IMR-90 (cell line): ENCODE data around the gene ZFR. TPM values are rescaled to one million over a fixed set of nuclear protein-coding genes. Genes with fewer than 3 reads are reported as not detected.

ENCODE experiments used
- ATAC-seq: fragments of 200-7000 bp; cut with Tn5 transposase; 2 replicates; pipeline ENCODE4 v1.9.1; 2020; ENCODE audit warnings: low read depth, mild to moderate bottlenecking, moderate library complexity
- BruUV-seq: library from RNA; stranded (reverse); fragments of 400-500 nt; replicated peaks from 2 replicates; lab custom pipeline; 2021; lab: Mats Ljungman, UMichigan
- CTCF ChIA-PET: fragments of 300-600 bp; formaldehyde crosslinking; extraction: SDS; loops from one replicate; lab custom pipeline; 2021; ENCODE audit warnings: antibody characterized with exemption; lab: Yijun Ruan, JAX
- POLR2A ChIA-PET: fragments of 300-600 bp; sonication (Branson Sonifier 250); formaldehyde crosslinking; loops from one replicate; lab custom pipeline; 2022; ENCODE audit warnings: antibody characterized with exemption; ENCODE audit not compliant: unreplicated experiment; lab: Charles Lee
- DNase-seq: peaks from one replicate; pipeline ENCODE4 v3.0.0; 2013
- H2AFZ ChIP-seq: replicated peaks from 2 replicates; pipeline ENCODE3; 2013; ENCODE audit warnings: low read length, mild to moderate bottlenecking; ENCODE audit not compliant: poor library complexity
- H2AK5ac ChIP-seq: 2 replicates; pipeline ENCODE4 v1.6.1; 2013; ENCODE audit warnings: low read depth, low read length, inconsistent platforms
- H2AK9ac ChIP-seq: replicated peaks from 2 replicates; pipeline ENCODE3; 2013; ENCODE audit warnings: mild to moderate bottlenecking, low read depth, low read length, moderate library complexity; ENCODE audit not compliant: poor library complexity
- H2BK120ac ChIP-seq: 2 replicates; pipeline ENCODE4 v1.6.1; 2013; ENCODE audit warnings: low read depth, low read length, inconsistent platforms
- H2BK15ac ChIP-seq: 3 replicates; pipeline ENCODE4 v1.6.1; 2013; ENCODE audit warnings: low read depth, low read length, inconsistent platforms
- H2BK20ac ChIP-seq: 2 replicates; pipeline ENCODE4 v1.6.1; 2013; ENCODE audit warnings: low read depth, mild to moderate bottlenecking, inconsistent platforms, low read length, moderate library complexity
- H2BK5ac ChIP-seq: 2 replicates; pipeline ENCODE4 v1.6.1; 2013; ENCODE audit warnings: mild to moderate bottlenecking, low read depth, low read length, inconsistent platforms; ENCODE audit not compliant: poor library complexity, severe bottlenecking
- H3K14ac ChIP-seq: replicated peaks from 2 replicates; pipeline ENCODE4 v1.6.1; 2013; ENCODE audit warnings: low read depth, low read length, inconsistent platforms
- H3K18ac ChIP-seq: 2 replicates; pipeline ENCODE4 v1.6.1; 2013; ENCODE audit warnings: low read depth, low read length, control low read depth
- H3K23ac ChIP-seq: 2 replicates; pipeline ENCODE4 v1.6.1; 2013; ENCODE audit warnings: low read depth, low read length, inconsistent platforms
- H3K27ac ChIP-seq: 2 replicates; pipeline ENCODE4 v1.5.1; 2013; ENCODE audit warnings: mild to moderate bottlenecking, control low read depth, low read length; ENCODE audit not compliant: insufficient read depth
- H3K27me3 ChIP-seq: 2 replicates; pipeline ENCODE4 v1.6.1; 2013; ENCODE audit warnings: low read length; ENCODE audit not compliant: control insufficient read depth, insufficient read depth
- H3K36me3 ChIP-seq: 2 replicates; pipeline ENCODE4 v1.6.1; 2013; ENCODE audit warnings: low read length, mixed read lengths; ENCODE audit not compliant: control insufficient read depth, insufficient read depth
- H3K4ac ChIP-seq: 2 replicates; pipeline ENCODE4 v1.6.1; 2013; ENCODE audit warnings: low read depth, low read length, inconsistent platforms
- H3K4me1 ChIP-seq: 2 replicates; pipeline ENCODE4 v1.6.1; 2013; ENCODE audit warnings: low read length, mixed read lengths; ENCODE audit not compliant: control insufficient read depth, insufficient read depth
- H3K4me2 ChIP-seq: 2 replicates; pipeline ENCODE4 v1.6.1; 2013; ENCODE audit warnings: low read depth, mild to moderate bottlenecking, control low read depth, low read length, moderate library complexity
- H3K4me3 ChIP-seq: 2 replicates; pipeline ENCODE4 v1.5.1; 2013; ENCODE audit warnings: low read depth, mild to moderate bottlenecking, control low read depth, low read length, moderate library complexity; ENCODE audit not compliant: insufficient read depth
- H3K56ac ChIP-seq: 2 replicates; pipeline ENCODE4 v1.6.1; 2013; ENCODE audit warnings: low read length, inconsistent platforms; ENCODE audit not compliant: insufficient read depth; ENCODE audit errors: extremely low read depth
- H3K79me1 ChIP-seq, 2 experiments: 2 replicates each; pipeline ENCODE4 v1.6.1; 2013; ENCODE audit warnings: low read length in 2 of 2, inconsistent platforms in 1 of 2, low read depth in 1 of 2
- H3K9ac ChIP-seq: 2 replicates; pipeline ENCODE4 v1.6.1; 2013; ENCODE audit warnings: low read depth, low read length, control low read depth
- H3K9me1 ChIP-seq: 2 replicates; pipeline ENCODE4 v1.6.1; 2013; ENCODE audit warnings: low read length, inconsistent platforms; ENCODE audit not compliant: insufficient read depth
- H3K9me3 ChIP-seq: 2 replicates; pipeline ENCODE4 v1.6.1; 2013; ENCODE audit warnings: low read length; ENCODE audit not compliant: control insufficient read depth, insufficient read depth
- H4K20me1 ChIP-seq: 2 replicates; pipeline ENCODE4 v1.6.1; 2013; ENCODE audit warnings: low read length, inconsistent platforms; ENCODE audit not compliant: insufficient read depth
- H4K5ac ChIP-seq: 2 replicates; pipeline ENCODE4 v1.6.1; 2013; ENCODE audit warnings: mild to moderate bottlenecking, low read depth, low read length, control low read depth
- H4K8ac ChIP-seq, 2 experiments: 2 replicates each; pipeline ENCODE4 v1.6.1; 2013; ENCODE audit warnings: low read depth in 2 of 2, low read length in 2 of 2, control low read depth in 1 of 2, inconsistent platforms in 1 of 2
- H4K91ac ChIP-seq: 2 replicates; pipeline ENCODE4 v1.6.1; 2013; ENCODE audit warnings: low read depth, low read length, inconsistent platforms; ENCODE audit not compliant: insufficient read depth
- BHLHE40 ChIP-seq: fragments of 150-350 bp; IDR thresholded peaks from 2 replicates; pipeline ENCODE4 v1.6.1; 2016; ENCODE audit warnings: mild to moderate bottlenecking, low read depth, low read length
- CHD1 ChIP-seq: IDR thresholded peaks from 2 replicates; pipeline ENCODE4 v1.6.1; 2012; ENCODE audit warnings: low read depth, low read length, improper control_type of control experiment
- FOS ChIP-seq: fragments of 150-350 bp; IDR thresholded peaks from 2 replicates; pipeline ENCODE4 v1.6.1; 2016; ENCODE audit warnings: low read depth, low read length
- MAZ ChIP-seq: IDR thresholded peaks from 2 replicates; pipeline ENCODE4 v1.6.1; 2012; ENCODE audit warnings: low read depth, mild to moderate bottlenecking, low read length, improper control_type of control experiment, moderate library complexity, borderline replicate concordance
- NFE2L2 ChIP-seq: fragments of 150-350 bp; IDR thresholded peaks from 2 replicates; pipeline ENCODE4 v1.6.1; 2016; ENCODE audit warnings: low read depth, mild to moderate bottlenecking, low read length
- POLR2A ChIP-seq: IDR thresholded peaks from 2 replicates; pipeline ENCODE4 v1.6.1; 2012; ENCODE audit warnings: mild to moderate bottlenecking, low read depth, low read length
- RAD21 ChIP-seq: IDR thresholded peaks from 2 replicates; pipeline ENCODE4 v1.6.1; 2012; ENCODE audit warnings: low read length, improper control_type of control experiment
- RCOR1 ChIP-seq: IDR thresholded peaks from 2 replicates; pipeline ENCODE4 v1.6.1; 2012; ENCODE audit warnings: mild to moderate bottlenecking, low read length, improper control_type of control experiment; ENCODE audit not compliant: insufficient replicate concordance
- USF2 ChIP-seq: fragments of 150-350 bp; IDR thresholded peaks from 2 replicates; pipeline ENCODE4 v1.6.1; 2017; ENCODE audit warnings: mild to moderate bottlenecking, antibody characterized with exemption, low read length, low read depth
- WGBS, 2 experiments: methylation state at CpG; one replicate each; pipeline versions ENCODE4 v1.1.5 to v1.1.7; 2013; ENCODE audit warnings: missing lambda C conversion rate in 2 of 2; ENCODE audit not compliant: insufficient read length in 1 of 2; ENCODE audit errors: extremely low coverage in 2 of 2; 5-methylcytosine and 5-hydroxymethylcytosine counted together
- dilution Hi-C: fragments of 300-500 bp; cut with HindIII; formaldehyde crosslinking; loops from one replicate; pipeline ENCODE4 v1.14.3; 2018; ENCODE audit warnings: low sequenced_read_pairs; ENCODE audit not compliant: unreplicated experiment
- in situ Hi-C: fragments of 300-500 bp; cut with MboI; formaldehyde crosslinking; loops from 3 replicates; pipeline ENCODE4 v1.14.3; 2019; ENCODE audit warnings: low sequenced_read_pairs, inconsistent platforms, mixed read lengths
- intact Hi-C: fragments of 100-400 bp; cut with micrococcal nuclease; formaldehyde crosslinking; loops from 2 replicates; pipeline ENCODE4 v1.10.0; 2022
- polyA plus RNA-seq, 3 experiments: library from polyadenylated mRNA; depleted of rRNA; stranded (reverse); fragments of >200 nt; gene quantifications; 2 replicates each; pipeline ENCODE4 v1.2.3, GENCODE V29; 2012; ENCODE audit warnings: low replicate concordance in 1 of 3
- total RNA-seq: library from RNA; depleted of rRNA; stranded (reverse); fragments of >200 nt; gene quantifications from 2 replicates; pipeline ENCODE4 v1.2.3, GENCODE V29; 2012

Gene ZFR
- total and polyA plus RNA-seq, 2 of the 4 experiments (the other 2 are of a cell fraction): 30.4 to 81.4 TPM

GRCh38 chr5:32443541-32444430 is 754 bp downstream of the ZFR start (continued):
- TF ChIP-seq RCOR1: no peak

GRCh38 chr5:32443145-32443540 is 1.4 kb downstream of the ZFR start:
- Histone ChIP-seq H4K20me1 (peaks cover 45% of the 10 kb centered on the region), H2AFZ (peak overlapping the region; percentile 93), H3K4me1 (peaks cover 2% of the 10 kb centered on the region), H3K9me1 (peaks cover 7% of the 10 kb centered on the region), H4K5ac (peak overlapping the region; percentile 83), H3K14ac (peak overlapping the region; percentile 27), H3K4me2 (peak overlapping the region; percentile 92), H2AK5ac (peak overlapping the region; percentile 77; the same call in 1 of the 2 replicates), H3K9me3 (no peaks in the 10 kb centered on the region), H3K23ac (peak overlapping the region; percentile 96), H4K91ac (no peak overlapping the region), H2AK9ac (peak overlapping the region; percentile 99), H3K9ac (peak overlapping the region; percentile 92), H3K4me3 (peak overlapping the region; percentile 83), H3K79me1 (peaks cover 3 to 29% of the 10 kb centered on the region in 2 experiments), H3K36me3 (peaks cover 4% of the 10 kb centered on the region; the same call in 1 of the 2 replicates), H3K27me3 (no peaks in the 10 kb centered on the region), H2BK20ac (no peak overlapping the region), H4K8ac (peak overlapping the region in 1 of 2 experiments; percentile 76; a peak in 2 of 4 replicates), H3K4ac (peak overlapping the region; percentile 68; the same call in 1 of the 2 replicates), H3K56ac (peak overlapping the region; percentile 77; the same call in 1 of the 2 replicates), H3K27ac (peak overlapping the region; percentile 94), H2BK120ac (peak overlapping the region; percentile 12; the same call in 1 of the 2 replicates), H3K18ac (peak overlapping the region; percentile 71; the same call in 1 of the 2 replicates), H2BK15ac (no peak overlapping the region), H2BK5ac (peak overlapping the region; percentile 93)
- intact Hi-C loops: no loop called here
- dilution Hi-C loops: no loop called here
- WGBS, 2 experiments: no CpG with 5 or more reads among the region's 7 CpGs
- no peak for TF ChIP-seq POLR2A
- TF ChIP-seq RCOR1: no peak
- no peak for TF ChIP-seq USF2
- TF ChIP-seq MAZ: no peak
- TF ChIP-seq CHD1: no peak
- TF ChIP-seq FOS: no peak
- no peak for TF ChIP-seq BHLHE40
- no peak for TF ChIP-seq RAD21
- no peak for TF ChIP-seq NFE2L2
- TSS peak; percentile 18 for BruUV-seq
- ATAC-seq (no peak), DNase-seq (peak; percentile 57)
- in situ Hi-C loops: no loop called here
- ChIA-PET CTCF (interaction anchor here (0.6 kb wide), 1 partner anchor 1036 kb away, joined by 4 read pairs; no protein-coding TSS in a partner anchor), POLR2A (no interaction called here)
